ENCODE measurements around the gene LRRC7. TPM values are rescaled to one million over a fixed set of nuclear protein-coding genes. Genes with fewer than 3 reads are reported as not detected.

The LRRC7 gene
- total and polyA plus RNA-seq, 7 experiments from 2014 or later = 0.15 to 6.4 (median 0.46) TPM; not detected in 1

DNA sequence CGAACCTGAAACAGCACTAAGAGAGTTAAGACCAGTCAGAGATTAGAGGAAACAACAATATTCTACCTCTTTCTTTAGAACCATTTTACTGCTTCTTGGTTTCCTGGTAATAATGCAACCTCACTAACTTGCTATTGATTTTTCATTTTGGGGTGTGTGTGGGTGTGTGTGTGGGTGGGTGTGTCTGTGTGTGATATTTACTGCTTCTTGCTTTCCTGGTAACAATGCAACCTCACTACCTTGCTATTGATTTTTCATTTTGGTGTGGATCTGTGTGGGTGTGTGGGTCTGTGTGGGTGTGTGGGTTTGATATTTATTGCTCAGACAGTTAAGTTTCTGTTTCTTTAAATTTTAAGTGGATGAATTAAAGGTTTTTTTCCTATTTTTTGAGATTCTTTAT lies 208.8 kb downstream of the LRRC7 start:
- Mint-ChIP-seq H3K4me3 (no peak overlapping the region), H3K36me3 (no peaks in the 10 kb centered on the region), H3K9me3 (peaks cover 0 to 11% (median 0%) of the 10 kb centered on the region in 11 donors), H3K27me3 (no peaks in the 10 kb centered on the region), H3K4me1 (no peaks in the 10 kb centered on the region), H3K27ac (no peak overlapping the region)
- ATAC-seq = no peak
- H3K36me3 ChIP-seq (ENCODE audit: control insufficient read depth in 2 of 3, insufficient read depth in 3 of 3, low read length in 3 of 3) = no peaks in the 10 kb centered on the region
- H3K9me3 ChIP-seq (ENCODE audit: control insufficient read depth in 2 of 3, low read length in 3 of 3) = no peaks in the 10 kb centered on the region
- CTCF ChIA-PET = no interaction called here
- POLR2A ChIA-PET = no interaction called here
- intact Hi-C loops (cut with micrococcal nuclease) = no loop called here
- H3K27me3 ChIP-seq (ENCODE audit: control insufficient read depth in 2 of 2, insufficient read depth in 2 of 2, low read length in 2 of 2) = no peaks in the 10 kb centered on the region
- no peak for DNase-seq
- H3K4me3 ChIP-seq (ENCODE audit: low read length) = no peak overlapping the region
- no peaks in the 10 kb centered on the region for H3K4me1 ChIP-seq (ENCODE audit: control insufficient read depth in 2 of 2, insufficient read depth in 2 of 2, low read length in 2 of 2)
- no peak overlapping the region for H3K27ac ChIP-seq (ENCODE audit: low read depth, low read length)

DNA sequence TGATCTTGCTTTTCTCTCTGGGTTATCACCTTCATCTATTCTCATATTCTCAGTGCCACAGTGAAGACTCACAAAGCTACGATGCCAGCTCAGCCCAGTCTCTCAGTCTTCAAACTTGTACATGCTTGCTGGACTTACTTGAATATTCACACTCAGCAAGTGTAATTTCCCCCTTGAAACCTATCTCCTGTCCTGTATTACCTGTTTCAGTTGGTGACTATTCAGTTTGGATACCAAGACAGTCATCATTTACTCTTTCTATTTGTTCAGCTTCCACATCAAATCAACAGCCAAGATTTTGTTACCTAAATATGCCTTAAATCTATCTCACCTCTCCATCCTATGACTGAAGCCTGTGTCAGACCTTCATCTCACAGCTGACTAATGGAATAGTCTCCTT lies 209.7 kb downstream of the LRRC7 start:
- H3K27ac Mint-ChIP-seq = no peak overlapping the region

DNA sequence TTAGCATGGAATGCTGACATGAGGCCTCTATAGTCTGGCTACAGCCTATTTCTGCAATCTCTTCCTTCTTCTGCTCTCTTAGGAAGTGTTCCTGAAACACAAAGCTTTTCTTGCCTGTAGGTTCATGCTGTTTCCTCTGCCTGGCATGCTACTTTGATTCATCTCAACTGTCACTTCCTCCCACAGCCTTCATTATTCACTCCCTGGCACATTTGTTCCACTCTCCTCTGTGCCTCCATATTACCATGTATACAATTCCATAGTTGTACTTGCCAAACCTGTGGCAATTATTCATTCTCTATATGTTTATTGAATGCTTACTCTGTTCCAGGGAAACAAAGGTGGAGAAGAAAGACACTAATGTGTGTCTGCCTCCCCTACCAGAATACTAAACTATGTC lies 210.2 kb downstream of the LRRC7 start:
- H3K36me3 ChIP-seq (ENCODE audit: control insufficient read depth in 2 of 3, insufficient read depth in 3 of 3, low read length in 3 of 3) = no peaks in the 10 kb centered on the region
- H3K4me3 Mint-ChIP-seq = no peak overlapping the region
- H3K27me3 Mint-ChIP-seq = no peaks in the 10 kb centered on the region
- H3K27me3 ChIP-seq (ENCODE audit: control insufficient read depth in 2 of 2, insufficient read depth in 2 of 2, low read length in 2 of 2) = no peaks in the 10 kb centered on the region
- peaks cover 0 to 10% (median 0%) of the 10 kb centered on the region in 11 donors for H3K9me3 Mint-ChIP-seq
- intact Hi-C loops (cut with micrococcal nuclease) = no loop called here
- H3K9me3 ChIP-seq (ENCODE audit: control insufficient read depth in 2 of 3, low read length in 3 of 3) = no peaks in the 10 kb centered on the region
- H3K4me1 Mint-ChIP-seq = peaks cover 0 to 1% (median 0%) of the 10 kb centered on the region in 7 donors
- H3K4me3 ChIP-seq (ENCODE audit: low read length) = no peak overlapping the region
- DNase-seq (no peak), ATAC-seq (no peak)
- ChIA-PET POLR2A (no interaction called here), CTCF (no interaction called here)
- H3K27ac ChIP-seq (ENCODE audit: low read depth, low read length) = no peak overlapping the region
- H3K27ac Mint-ChIP-seq = peak overlapping the region in 1 of 9 donors; percentile 52
- no peaks in the 10 kb centered on the region for H3K4me1 ChIP-seq (ENCODE audit: control insufficient read depth in 2 of 2, insufficient read depth in 2 of 2, low read length in 2 of 2)
- no peaks in the 10 kb centered on the region for H3K36me3 Mint-ChIP-seq

More for the DNA sequence above, 209.7 kb downstream of the LRRC7 start:
- Histone ChIP-seq H3K4me3 (ENCODE audit: low read length) (no peak overlapping the region), H3K27ac (ENCODE audit: low read depth, low read length) (no peak overlapping the region), H3K27me3 (ENCODE audit: control insufficient read depth in 2 of 2, insufficient read depth in 2 of 2, low read length in 2 of 2) (no peaks in the 10 kb centered on the region), H3K4me1 (ENCODE audit: control insufficient read depth in 2 of 2, insufficient read depth in 2 of 2, low read length in 2 of 2) (no peaks in the 10 kb centered on the region), H3K9me3 (ENCODE audit: control insufficient read depth in 2 of 3, low read length in 3 of 3) (no peaks in the 10 kb centered on the region), H3K36me3 (ENCODE audit: control insufficient read depth in 2 of 3, insufficient read depth in 3 of 3, low read length in 3 of 3) (no peaks in the 10 kb centered on the region)
- ChIA-PET CTCF (no interaction called here), POLR2A (no interaction called here)
- H3K36me3 Mint-ChIP-seq = no peaks in the 10 kb centered on the region
- H3K9me3 Mint-ChIP-seq = peaks cover 0 to 11% (median 0%) of the 10 kb centered on the region in 11 donors
- intact Hi-C loops (cut with micrococcal nuclease) = no loop called here
- no peak for DNase-seq
- ATAC-seq = no peak
- H3K4me3 Mint-ChIP-seq = no peak overlapping the region
- peaks cover 0 to 1% (median 0%) of the 10 kb centered on the region in 7 donors for H3K4me1 Mint-ChIP-seq
- H3K27me3 Mint-ChIP-seq = no peaks in the 10 kb centered on the region

DNA sequence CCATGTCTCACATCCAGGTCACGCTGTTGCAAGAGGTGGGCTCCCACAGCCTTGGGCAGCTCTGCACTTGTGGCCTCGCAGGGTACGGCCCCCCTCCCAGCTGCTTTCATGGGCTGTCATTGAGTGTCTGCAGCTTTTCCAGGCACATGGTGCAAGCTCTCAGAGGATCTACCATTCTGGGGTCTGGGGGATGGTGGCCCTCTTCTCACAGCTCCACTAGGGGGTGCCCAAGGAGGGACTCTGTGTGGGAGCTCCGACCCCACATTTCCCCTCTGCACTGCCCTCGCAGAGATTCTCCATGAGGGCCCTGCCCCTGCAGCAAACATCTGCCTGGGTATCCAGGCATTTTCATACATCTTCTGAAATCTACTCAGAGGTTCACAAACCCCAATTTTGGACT lies 219.4 kb downstream of the LRRC7 start:
- Histone ChIP-seq H3K27ac (ENCODE audit: low read depth, low read length) (no peak overlapping the region), H3K4me1 (ENCODE audit: control insufficient read depth in 2 of 2, insufficient read depth in 2 of 2, low read length in 2 of 2) (no peaks in the 10 kb centered on the region), H3K9me3 (ENCODE audit: control insufficient read depth in 2 of 3, low read length in 3 of 3) (no peaks in the 10 kb centered on the region), H3K36me3 (ENCODE audit: control insufficient read depth in 2 of 3, insufficient read depth in 3 of 3, low read length in 3 of 3) (no peaks in the 10 kb centered on the region), H3K27me3 (ENCODE audit: control insufficient read depth in 2 of 2, insufficient read depth in 2 of 2, low read length in 2 of 2) (no peaks in the 10 kb centered on the region), H3K4me3 (ENCODE audit: low read length) (no peak overlapping the region)
- ATAC-seq = no peak
- Mint-ChIP-seq H3K9me3 (peaks cover 0 to 12% (median 3%) of the 10 kb centered on the region in 11 donors), H3K36me3 (no peaks in the 10 kb centered on the region), H3K4me1 (peaks cover 0 to 1% (median 0%) of the 10 kb centered on the region in 7 donors), H3K4me3 (no peak overlapping the region), H3K27me3 (no peaks in the 10 kb centered on the region), H3K27ac (no peak overlapping the region)
- ChIA-PET CTCF (no interaction called here), POLR2A (no interaction called here)
- no peak for DNase-seq
- intact Hi-C loops (cut with micrococcal nuclease) = no loop called here

DNA sequence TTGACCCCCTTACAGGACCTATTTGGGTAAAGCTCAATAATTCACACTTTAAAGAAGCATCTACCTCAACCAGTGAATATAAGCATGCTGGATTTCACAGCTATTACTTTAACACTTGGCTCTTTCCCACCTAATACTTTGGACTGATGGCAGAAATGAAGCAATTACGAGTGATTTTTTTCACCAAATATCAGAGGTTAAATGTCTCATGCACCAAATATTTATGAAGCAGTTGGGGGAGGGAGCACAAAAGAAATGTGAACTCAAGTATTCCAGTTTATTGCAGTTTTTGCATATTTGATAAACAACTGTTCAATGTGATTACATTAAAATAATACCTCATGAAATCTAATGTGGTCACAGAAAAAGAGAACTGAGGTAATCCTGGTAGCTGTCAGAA lies 223.6 kb downstream of the LRRC7 start:
- H3K27me3 Mint-ChIP-seq = no peaks in the 10 kb centered on the region

DNA sequence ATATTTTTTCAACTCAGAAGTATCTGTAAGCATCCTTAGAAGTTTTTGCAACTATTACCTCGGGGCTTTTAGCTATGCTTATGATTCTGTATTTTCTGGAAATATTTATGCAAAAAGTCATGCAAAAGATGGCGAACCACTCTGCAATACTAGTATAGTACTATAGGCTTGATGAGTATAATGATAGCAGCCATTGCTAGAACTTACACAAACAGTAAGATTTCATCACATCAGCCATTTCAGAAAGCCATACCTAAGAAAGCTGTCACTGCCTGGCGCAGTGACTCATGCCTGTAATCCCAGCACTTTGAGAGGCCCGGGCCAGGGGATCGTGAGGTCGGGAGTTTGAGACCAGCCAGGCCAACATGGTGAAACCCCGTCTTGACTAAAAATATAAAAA lies 227.1 kb downstream of the LRRC7 start:
- H3K27ac Mint-ChIP-seq = no peak overlapping the region
- POLR2A ChIA-PET = no interaction called here
- ATAC-seq (no peak), DNase-seq (no peak)
- peaks cover 0 to 13% (median 3%) of the 10 kb centered on the region in 11 donors for H3K9me3 Mint-ChIP-seq
- H3K9me3 ChIP-seq (ENCODE audit: control insufficient read depth in 2 of 3, low read length in 3 of 3) = no peaks in the 10 kb centered on the region
- peaks cover 0 to 5% (median 0%) of the 10 kb centered on the region in 5 donors for H3K36me3 Mint-ChIP-seq
- no peaks in the 10 kb centered on the region for H3K4me1 ChIP-seq (ENCODE audit: control insufficient read depth in 2 of 2, insufficient read depth in 2 of 2, low read length in 2 of 2)
- no peaks in the 10 kb centered on the region for H3K27me3 ChIP-seq (ENCODE audit: control insufficient read depth in 2 of 2, insufficient read depth in 2 of 2, low read length in 2 of 2)
- no peaks in the 10 kb centered on the region for H3K27me3 Mint-ChIP-seq
- intact Hi-C loops (cut with micrococcal nuclease) = no loop called here
- H3K36me3 ChIP-seq (ENCODE audit: control insufficient read depth in 2 of 3, insufficient read depth in 3 of 3, low read length in 3 of 3) = no peaks in the 10 kb centered on the region
- no peak overlapping the region for H3K27ac ChIP-seq (ENCODE audit: low read depth, low read length)
- H3K4me3 Mint-ChIP-seq = no peak overlapping the region
- CTCF ChIA-PET = no interaction called here
- H3K4me1 Mint-ChIP-seq = no peaks in the 10 kb centered on the region
- no peak overlapping the region for H3K4me3 ChIP-seq (ENCODE audit: low read length)

More for the DNA sequence above, 223.6 kb downstream of the LRRC7 start:
- intact Hi-C loops (cut with micrococcal nuclease) = no loop called here
- Histone ChIP-seq H3K27ac (ENCODE audit: low read depth, low read length) (no peak overlapping the region), H3K4me1 (ENCODE audit: control insufficient read depth in 2 of 2, insufficient read depth in 2 of 2, low read length in 2 of 2) (no peaks in the 10 kb centered on the region), H3K9me3 (ENCODE audit: control insufficient read depth in 2 of 3, low read length in 3 of 3) (no peaks in the 10 kb centered on the region), H3K36me3 (ENCODE audit: control insufficient read depth in 2 of 3, insufficient read depth in 3 of 3, low read length in 3 of 3) (no peaks in the 10 kb centered on the region), H3K27me3 (ENCODE audit: control insufficient read depth in 2 of 2, insufficient read depth in 2 of 2, low read length in 2 of 2) (no peaks in the 10 kb centered on the region), H3K4me3 (ENCODE audit: low read length) (no peak overlapping the region)
- CTCF ChIA-PET = no interaction called here
- Mint-ChIP-seq H3K36me3 (peaks cover 0 to 5% (median 0%) of the 10 kb centered on the region in 5 donors), H3K27ac (no peak overlapping the region), H3K4me1 (no peaks in the 10 kb centered on the region), H3K9me3 (peaks cover 1 to 12% (median 3%) of the 10 kb centered on the region in 11 donors), H3K4me3 (no peak overlapping the region)
- ATAC-seq (no peak), DNase-seq (no peak)
- POLR2A ChIA-PET = no interaction called here

DNA sequence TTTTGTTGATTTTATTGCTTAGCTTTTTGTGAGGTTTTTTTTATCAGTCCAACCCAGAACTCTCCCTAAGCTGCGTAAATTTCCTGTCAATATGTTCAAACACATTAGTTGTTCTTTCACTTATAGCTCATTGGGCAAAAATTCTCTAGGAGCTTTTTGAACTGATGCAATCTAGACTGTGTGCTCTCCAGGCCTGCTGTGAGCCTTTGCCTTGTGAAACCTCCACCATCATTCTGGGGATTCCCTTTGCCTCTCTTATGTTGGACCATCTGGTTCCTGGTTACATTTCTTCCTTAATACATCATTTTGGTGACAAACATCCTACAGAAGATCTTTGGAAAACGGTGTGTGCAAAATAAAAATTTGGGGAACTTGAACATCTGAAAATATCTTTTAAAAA lies 247.2 kb downstream of the LRRC7 start:
- Mint-ChIP-seq H3K4me1 (no peaks in the 10 kb centered on the region), H3K36me3 (no peaks in the 10 kb centered on the region), H3K9me3 (peaks cover 0 to 4% (median 0%) of the 10 kb centered on the region in 11 donors), H3K4me3 (no peak overlapping the region), H3K27ac (no peak overlapping the region), H3K27me3 (no peaks in the 10 kb centered on the region)
- Histone ChIP-seq H3K36me3 (ENCODE audit: control insufficient read depth in 2 of 3, insufficient read depth in 3 of 3, low read length in 3 of 3) (no peaks in the 10 kb centered on the region), H3K4me3 (ENCODE audit: low read length) (no peak overlapping the region), H3K9me3 (ENCODE audit: control insufficient read depth in 2 of 3, low read length in 3 of 3) (no peaks in the 10 kb centered on the region), H3K4me1 (ENCODE audit: control insufficient read depth in 2 of 2, insufficient read depth in 2 of 2, low read length in 2 of 2) (no peaks in the 10 kb centered on the region), H3K27ac (ENCODE audit: low read depth, low read length) (no peak overlapping the region), H3K27me3 (ENCODE audit: control insufficient read depth in 2 of 2, insufficient read depth in 2 of 2, low read length in 2 of 2) (no peaks in the 10 kb centered on the region)
- intact Hi-C loops (cut with micrococcal nuclease) = no loop called here
- POLR2A ChIA-PET = no interaction called here
- DNase-seq = no peak
- CTCF ChIA-PET = no interaction called here
- no peak for ATAC-seq
